A673 (cell line): ENCODE results near the gene RNF13. TPM values are rescaled to one million over a fixed set of nuclear protein-coding genes. Genes with fewer than 3 reads are reported as not detected.
"Not testable (repeated sequence)": the region's sequence is repeated elsewhere in the genome, so short reads cannot be mapped to it uniquely, and the experiment has no call there.

ENCODE experiments used
- BruUV-seq: library from RNA; stranded (reverse); fragments of 400-500 nt; replicated peaks from 2 replicates; lab custom pipeline; 2021; lab: Mats Ljungman, UMichigan
- CTCF ChIA-PET: fragments of 300-600 bp; sonication (Branson Sonifier 250); formaldehyde crosslinking; loops from one replicate; lab custom pipeline; 2022; ENCODE audit warnings: antibody characterized with exemption; lab: Charles Lee
- POLR2A ChIA-PET: fragments of 300-600 bp; sonication (Branson Sonifier 250); formaldehyde crosslinking; loops from one replicate; lab custom pipeline; 2022; ENCODE audit warnings: antibody characterized with exemption; ENCODE audit not compliant: low non-redundant PET; lab: Charles Lee
- DNase-seq: peaks from one replicate; pipeline ENCODE4 v3.0.0-alpha.2; 2015; ENCODE audit warnings: low spot score
- H3K27ac ChIP-seq: fragments of 200-600 bp; sonication (generic); 2 replicates; pipeline ENCODE4 v1.5.1; 2016; ENCODE audit warnings: mixed run types, low read depth, mild to moderate bottlenecking, mixed read lengths, antibody characterized with exemption, low read length; ENCODE audit not compliant: poor library complexity, severe bottlenecking
- H3K27me3 ChIP-seq: fragments of 200-600 bp; sonication (generic); replicated peaks from 2 replicates; pipeline ENCODE4 v1.6.1; 2017; ENCODE audit warnings: mixed run types, low read depth, mild to moderate bottlenecking, mixed read lengths, antibody characterized with exemption, low read length; ENCODE audit not compliant: insufficient read depth, poor library complexity
- H3K36me3 ChIP-seq: fragments of 200-600 bp; sonication (generic); 2 replicates; pipeline ENCODE4 v1.6.1; 2016; ENCODE audit warnings: mixed run types, mild to moderate bottlenecking, mixed read lengths, antibody characterized with exemption, low read length; ENCODE audit not compliant: insufficient read depth, poor library complexity, severe bottlenecking
- H3K4me1 ChIP-seq: fragments of 200-600 bp; sonication (generic); 2 replicates; pipeline ENCODE4 v1.6.1; 2017; ENCODE audit warnings: mixed run types, mild to moderate bottlenecking, mixed read lengths, antibody characterized with exemption, low read length; ENCODE audit not compliant: insufficient read depth, poor library complexity, severe bottlenecking
- H3K4me3 ChIP-seq: fragments of 200-600 bp; sonication (generic); 2 replicates; pipeline ENCODE4 v1.5.1; 2016; ENCODE audit warnings: low read depth, mixed run types, mild to moderate bottlenecking, mixed read lengths, low read length; ENCODE audit not compliant: poor library complexity, severe bottlenecking
- H3K9me3 ChIP-seq: fragments of 200-600 bp; sonication (generic); 2 replicates; pipeline ENCODE4 v1.6.1; 2016; ENCODE audit warnings: mixed run types, low read depth, mild to moderate bottlenecking, mixed read lengths, antibody characterized with exemption, low read length; ENCODE audit not compliant: poor library complexity, severe bottlenecking
- EZH2 ChIP-seq: fragments of 200-600 bp; sonication (generic); IDR thresholded peaks from 2 replicates; pipeline ENCODE4 v1.6.1; 2017; ENCODE audit warnings: borderline replicate concordance, low read depth, mild to moderate bottlenecking, mixed read lengths, antibody characterized with exemption, low read length; ENCODE audit not compliant: poor library complexity, severe bottlenecking
- intact Hi-C: fragments of 100-400 bp; cut with micrococcal nuclease; formaldehyde crosslinking; loops from one replicate; pipeline ENCODE4 v1.10.0; 2022; ENCODE audit not compliant: unreplicated experiment
- total RNA-seq: library from RNA; stranded (reverse); gene quantifications from 2 replicates; pipeline ENCODE4 v1.2.3, GENCODE V29; 2021
- TF ChIP-seq, protein P1 (sequence below): fragments of 300-800, 200-600 bp; sonication (generic); conservative IDR thresholded peaks from 2 replicates; pipeline ENCODE4 v1.5.1; 2017; ENCODE audit warnings: low read depth, mild to moderate bottlenecking, antibody characterized with exemption, low read length, moderate library complexity, mixed read lengths

RNF13 gene
- total RNA-seq, 1 experiment from 2014 or later: 21.7 TPM

DNA sequence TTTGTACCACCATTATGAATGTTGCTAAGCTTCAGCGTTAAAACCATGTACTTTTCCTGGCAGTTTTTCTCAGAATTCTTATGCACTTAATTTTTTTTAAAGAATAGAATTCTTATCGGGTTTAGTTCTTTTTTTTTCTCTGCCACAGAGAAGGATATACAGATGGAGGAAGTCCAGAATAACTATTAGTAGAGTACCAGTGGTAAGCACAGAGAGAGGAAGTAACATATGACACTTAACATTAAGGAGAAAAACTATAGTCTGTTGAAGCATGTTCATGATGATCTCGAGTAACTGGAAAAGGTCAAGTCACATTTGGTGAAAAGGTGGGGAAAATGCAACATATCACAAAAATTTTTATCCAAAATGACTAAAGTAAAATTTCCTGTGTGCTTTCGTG, 68.9 kb downstream of the RNF13 start:
- no peak overlapping the region for H3K27ac ChIP-seq
- CTCF ChIA-PET: no interaction called here
- POLR2A ChIA-PET: no interaction called here
- no peaks in the 10 kb centered on the region for H3K36me3 ChIP-seq
- no peaks in the 10 kb centered on the region for H3K9me3 ChIP-seq
- DNase-seq: no peak
- TF ChIP-seq, protein P1, sequence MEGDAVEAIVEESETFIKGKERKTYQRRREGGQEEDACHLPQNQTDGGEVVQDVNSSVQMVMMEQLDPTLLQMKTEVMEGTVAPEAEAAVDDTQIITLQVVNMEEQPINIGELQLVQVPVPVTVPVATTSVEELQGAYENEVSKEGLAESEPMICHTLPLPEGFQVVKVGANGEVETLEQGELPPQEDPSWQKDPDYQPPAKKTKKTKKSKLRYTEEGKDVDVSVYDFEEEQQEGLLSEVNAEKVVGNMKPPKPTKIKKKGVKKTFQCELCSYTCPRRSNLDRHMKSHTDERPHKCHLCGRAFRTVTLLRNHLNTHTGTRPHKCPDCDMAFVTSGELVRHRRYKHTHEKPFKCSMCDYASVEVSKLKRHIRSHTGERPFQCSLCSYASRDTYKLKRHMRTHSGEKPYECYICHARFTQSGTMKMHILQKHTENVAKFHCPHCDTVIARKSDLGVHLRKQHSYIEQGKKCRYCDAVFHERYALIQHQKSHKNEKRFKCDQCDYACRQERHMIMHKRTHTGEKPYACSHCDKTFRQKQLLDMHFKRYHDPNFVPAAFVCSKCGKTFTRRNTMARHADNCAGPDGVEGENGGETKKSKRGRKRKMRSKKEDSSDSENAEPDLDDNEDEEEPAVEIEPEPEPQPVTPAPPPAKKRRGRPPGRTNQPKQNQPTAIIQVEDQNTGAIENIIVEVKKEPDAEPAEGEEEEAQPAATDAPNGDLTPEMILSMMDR: no peak
- TF ChIP-seq EZH2: no peak
- H3K27me3 ChIP-seq: no peaks in the 10 kb centered on the region
- intact Hi-C loops: no loop called here
- no TSS peak for BruUV-seq
- H3K4me1 ChIP-seq: no peaks in the 10 kb centered on the region
- H3K4me3 ChIP-seq: no peak overlapping the region

DNA sequence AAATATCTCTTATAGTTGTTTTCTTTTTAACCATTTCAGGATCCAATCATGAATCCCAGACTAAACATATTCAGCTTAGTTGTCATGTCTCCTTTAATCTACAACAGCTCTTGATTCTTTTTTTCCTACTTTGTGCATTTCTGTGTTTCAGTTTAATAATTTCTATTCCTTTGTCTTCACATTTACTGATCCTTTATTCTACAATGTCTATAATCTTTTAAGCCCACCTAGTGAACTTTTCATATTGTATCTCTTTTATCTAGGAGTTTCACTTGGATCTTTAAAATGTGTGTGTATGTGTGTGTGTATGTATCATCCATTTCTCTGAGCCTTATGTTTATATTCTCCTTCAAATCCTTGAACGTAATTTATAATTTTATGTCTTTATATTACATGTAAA, 70.1 kb downstream of the RNF13 start:
- no TSS peak for BruUV-seq
- intact Hi-C loops: no loop called here
- Histone ChIP-seq H3K36me3 (no peaks in the 10 kb centered on the region), H3K4me3 (no peak overlapping the region), H3K27ac (no peak overlapping the region), H3K4me1 (no peaks in the 10 kb centered on the region), H3K27me3 (no peaks in the 10 kb centered on the region), H3K9me3 (no peaks in the 10 kb centered on the region)
- ChIA-PET CTCF (no interaction called here), POLR2A (no interaction called here)
- no peak for DNase-seq
- no peak for TF ChIP-seq EZH2
- TF ChIP-seq, protein P1: no peak

DNA sequence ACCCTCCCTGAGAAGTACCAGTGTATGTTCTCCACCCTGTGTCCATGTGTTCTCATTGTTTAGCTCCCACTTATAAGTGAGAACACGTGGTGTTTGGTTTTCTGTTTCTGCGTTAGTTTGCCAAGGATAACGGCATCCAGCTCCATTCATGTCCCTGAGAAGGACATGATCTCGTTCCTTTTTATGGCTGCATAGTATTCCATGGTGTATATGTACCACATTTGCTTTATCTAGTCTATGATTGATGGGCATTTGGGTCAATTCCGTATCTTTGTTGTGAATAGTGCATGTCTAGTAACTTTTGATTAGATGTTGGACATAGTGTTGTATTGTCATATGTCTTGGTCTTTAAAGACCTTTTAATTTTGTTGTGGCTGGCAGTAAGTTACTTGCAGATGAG, 70.8 kb downstream of the RNF13 start:
- H3K9me3 ChIP-seq, H3K27ac ChIP-seq, H3K4me1 ChIP-seq, DNase-seq, H3K27me3 ChIP-seq, H3K4me3 ChIP-seq, BruUV-seq, intact Hi-C loops, POLR2A ChIA-PET, H3K36me3 ChIP-seq, CTCF ChIA-PET: not testable (repeated sequence)

DNA sequence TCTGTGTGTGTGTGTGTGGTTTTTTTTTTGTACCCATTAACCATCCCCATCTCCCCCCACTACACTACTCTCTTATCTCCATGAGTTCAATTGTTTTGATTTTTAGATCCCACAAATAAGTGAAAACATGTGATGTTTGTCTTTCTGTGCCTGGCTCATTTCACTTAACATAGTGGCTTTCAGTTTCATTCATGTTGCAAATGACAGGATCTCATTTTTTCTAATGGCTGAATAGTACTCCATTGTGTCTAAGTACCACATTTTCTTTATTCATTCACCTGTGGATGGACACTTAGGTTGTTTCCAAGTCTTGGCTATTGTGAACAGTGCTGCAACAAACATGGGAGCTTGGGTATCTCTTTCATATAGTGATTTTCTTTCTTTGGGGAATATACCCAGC, 71.8 kb downstream of the RNF13 start:
- CTCF ChIA-PET, H3K4me1 ChIP-seq, H3K36me3 ChIP-seq, BruUV-seq, H3K27me3 ChIP-seq, H3K9me3 ChIP-seq, H3K27ac ChIP-seq, POLR2A ChIA-PET, H3K4me3 ChIP-seq, intact Hi-C loops, DNase-seq: not testable (repeated sequence)
